GM19438 (cell line): Measurements from ENCODE around the gene FNDC10.
A peak's percentile ranks its signal among the peaks of the same experiment; 100 is the strongest.
"Not testable (repeated sequence)": the region's sequence is repeated elsewhere in the genome, so short reads cannot be mapped to it uniquely, and the experiment has no call there.

Experiments
- ATAC-seq: cut with Tn5 transposase; IDR thresholded peaks from one replicate; pipeline ENCODE4 v1.9.1; 2021; ENCODE audit warnings: low read depth; ENCODE audit not compliant: unreplicated experiment

FNDC10 gene

DNA sequence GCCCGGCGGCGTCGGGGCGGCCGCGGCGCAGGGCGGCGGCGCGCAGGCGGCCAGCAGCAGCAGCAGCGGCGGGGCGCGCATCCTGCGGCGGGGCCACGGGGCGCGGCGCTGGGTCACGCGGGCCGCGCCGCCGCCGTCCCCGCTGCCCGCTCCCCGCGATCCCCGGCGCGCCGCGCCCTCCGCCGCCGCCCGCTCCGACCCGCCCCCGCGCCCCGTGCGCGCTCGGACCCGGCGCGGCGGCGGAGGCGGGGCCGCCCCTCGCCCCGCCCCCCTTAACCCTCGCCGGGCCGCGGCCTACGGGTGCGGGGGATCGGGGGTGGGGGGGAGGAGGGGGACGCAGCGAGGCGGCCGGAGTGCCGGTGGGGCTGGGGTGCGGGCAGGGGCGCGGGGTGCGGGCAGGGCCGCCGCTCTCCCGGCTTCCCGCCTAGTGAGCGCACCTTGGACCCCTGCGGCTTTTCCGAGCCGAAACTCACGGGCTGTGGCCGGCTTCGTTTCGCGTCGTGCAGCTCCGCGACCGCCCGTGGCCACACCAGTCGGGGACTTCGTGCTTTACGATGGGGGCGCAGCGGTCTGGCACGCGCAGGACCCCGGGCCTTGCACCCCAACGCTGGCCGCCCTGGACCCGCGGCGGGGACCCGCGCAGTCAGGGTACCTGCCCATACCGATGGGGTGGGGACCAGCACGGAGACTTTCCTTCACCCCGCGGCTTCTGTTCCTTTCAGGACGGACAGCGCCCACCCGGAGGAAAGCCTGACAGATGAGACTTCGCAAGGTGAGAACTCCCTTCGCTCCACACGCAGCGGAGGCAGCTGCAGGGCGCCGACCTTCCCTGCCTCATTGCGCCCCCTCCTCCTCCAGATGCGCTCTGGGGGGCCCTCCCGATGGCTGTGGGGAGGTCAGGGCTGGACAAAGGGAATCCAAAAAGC is at the start of gene FNDC10:
FNDC10 (minus strand) TSS at position 201 of the 926 bp plus-strand sequence; CDS start at position 81, 120 bp downstream.
- no peak for ATAC-seq

GRCh38 chr1:1648265-1648664 is 48.3 kb upstream of the FNDC10 start:
- not testable (repeated sequence) for ATAC-seq

DNA sequence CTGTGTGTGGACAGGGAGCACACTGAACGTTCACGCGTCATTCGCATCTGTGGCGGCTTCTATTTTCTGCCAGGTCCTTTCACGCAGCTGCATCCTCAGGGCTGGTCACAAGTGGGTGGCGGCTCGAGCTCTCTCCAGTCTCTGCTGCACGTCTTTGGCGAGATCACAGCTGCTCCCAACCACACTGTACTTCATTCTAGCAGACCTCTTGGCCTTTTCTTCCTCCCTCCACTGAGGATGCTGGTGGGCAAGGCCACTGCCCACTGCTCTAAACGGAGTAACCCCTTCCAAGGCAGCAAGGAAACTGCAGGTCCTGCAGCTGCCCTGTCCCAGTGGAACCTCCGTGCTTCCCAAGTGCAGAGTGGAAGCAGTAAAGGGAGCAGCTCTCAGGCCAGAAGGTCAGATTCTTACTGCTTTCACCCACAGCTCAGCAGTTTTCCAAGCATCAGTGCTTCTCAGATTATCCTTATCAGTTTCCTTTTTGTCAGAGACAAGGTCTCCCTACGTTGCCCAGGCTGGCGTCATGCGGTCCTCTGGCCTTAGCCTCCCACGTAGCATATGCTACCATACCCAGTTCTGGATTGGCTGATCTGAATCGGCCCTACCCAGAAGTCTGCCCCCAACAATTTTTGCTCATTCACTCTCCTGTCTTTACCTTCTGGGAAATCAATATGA is 47.8 kb upstream of the FNDC10 start:
- not testable (repeated sequence) for ATAC-seq

DNA sequence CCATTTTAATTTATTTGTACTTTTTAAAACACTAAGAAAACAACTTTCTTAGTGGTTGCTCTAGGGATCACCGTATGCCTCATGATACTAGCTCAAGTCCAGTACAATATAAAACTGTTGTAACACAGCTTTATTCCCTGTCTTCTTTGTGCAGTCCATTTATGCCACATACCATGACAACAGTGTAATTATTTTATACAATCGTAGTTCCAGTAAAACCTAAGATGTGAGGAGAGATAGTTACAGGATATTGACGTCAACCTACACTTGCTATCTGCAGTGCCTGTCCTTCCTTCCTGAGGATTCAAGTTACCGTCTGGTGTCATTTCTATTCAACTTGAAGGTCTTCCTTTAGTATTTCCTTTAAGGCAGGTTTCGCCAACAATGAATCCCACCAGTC is 46.4 kb upstream of the FNDC10 start:
- not testable (repeated sequence) for ATAC-seq

DNA sequence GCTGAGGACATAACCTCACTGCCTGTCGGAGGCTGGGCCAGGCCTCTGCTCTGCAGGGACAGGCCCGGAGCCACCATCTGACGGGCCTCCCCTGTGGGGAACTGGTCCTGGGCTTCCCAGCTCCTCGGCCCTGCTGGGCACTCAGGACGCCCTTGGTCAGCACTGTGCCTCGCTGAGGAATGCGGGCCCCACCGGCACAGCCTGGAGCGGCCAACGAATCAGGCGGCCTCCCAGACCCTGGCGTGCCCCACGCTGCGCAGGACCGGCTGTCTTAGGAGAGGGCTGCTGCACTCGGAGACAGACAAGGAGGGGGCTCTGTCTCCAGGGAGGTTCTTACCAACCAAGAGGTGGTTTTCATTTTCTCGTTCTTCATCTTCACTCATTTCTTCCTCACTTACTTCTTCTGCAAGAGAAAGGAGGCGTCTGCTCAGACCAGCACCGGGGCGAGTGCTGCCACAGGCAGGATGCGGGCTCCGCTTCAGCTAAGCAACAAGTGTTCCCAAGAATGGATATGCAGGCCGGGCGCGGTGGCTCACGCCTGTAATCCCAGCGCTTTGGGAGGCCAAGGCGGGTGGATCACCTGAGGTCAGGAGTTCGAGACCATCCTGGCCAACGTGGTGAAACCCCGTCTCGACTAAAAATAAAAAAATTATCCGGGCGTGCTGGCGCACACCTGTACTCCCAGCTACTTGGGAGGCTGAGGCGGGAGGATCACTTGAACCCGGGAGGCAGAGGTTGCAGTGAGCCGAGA is 41.0 kb upstream of the FNDC10 start:
- ATAC-seq: not testable (repeated sequence)

GRCh38 chr1:1640081-1640480 is 40.1 kb upstream of the FNDC10 start:
- not testable (repeated sequence) for ATAC-seq

DNA sequence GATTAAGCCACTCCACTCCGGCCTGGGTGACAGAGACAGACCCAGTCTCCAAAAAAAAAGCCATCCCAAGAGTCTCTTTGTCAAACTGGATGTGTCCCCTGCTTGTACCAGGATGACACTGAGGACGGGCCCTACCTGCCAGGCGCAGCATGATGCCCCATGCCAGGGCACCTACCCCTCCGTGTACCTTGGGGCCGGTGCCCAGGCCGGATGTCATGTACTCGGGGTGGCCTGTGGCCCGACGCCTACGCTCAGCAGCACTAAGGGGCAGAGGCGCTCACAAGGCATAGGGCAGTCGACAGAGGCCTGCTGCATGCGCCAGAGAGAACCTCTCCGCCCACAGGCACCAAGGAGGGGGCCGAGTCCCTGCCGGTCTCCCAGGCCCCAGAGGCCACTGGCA is 39.4 kb upstream of the FNDC10 start:
- ATAC-seq: not testable (repeated sequence)

DNA sequence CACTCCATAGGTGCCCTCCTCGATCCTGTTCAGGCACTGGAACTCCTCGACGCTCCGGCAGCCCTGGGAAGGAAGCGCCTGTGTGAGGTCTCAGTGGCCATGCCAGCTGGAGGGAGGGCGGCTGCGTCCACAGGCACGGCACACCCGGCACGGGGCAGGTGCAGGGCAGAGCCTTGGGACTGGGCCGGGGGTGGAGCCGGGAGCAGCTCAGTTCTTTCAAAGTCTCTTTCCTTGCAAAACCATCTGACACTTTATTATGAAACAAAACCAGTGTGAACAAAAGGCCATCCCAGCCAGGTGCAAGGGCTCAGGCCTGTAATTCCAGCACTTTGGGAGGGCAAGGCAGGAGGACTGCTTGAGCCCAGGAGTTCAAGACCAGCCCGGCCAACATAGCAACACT is 38.6 kb upstream of the FNDC10 start:
- ATAC-seq: not testable (repeated sequence)

GRCh38 chr1:1637479-1637875 is 37.5 kb upstream of the FNDC10 start:
- not testable (repeated sequence) for ATAC-seq

DNA sequence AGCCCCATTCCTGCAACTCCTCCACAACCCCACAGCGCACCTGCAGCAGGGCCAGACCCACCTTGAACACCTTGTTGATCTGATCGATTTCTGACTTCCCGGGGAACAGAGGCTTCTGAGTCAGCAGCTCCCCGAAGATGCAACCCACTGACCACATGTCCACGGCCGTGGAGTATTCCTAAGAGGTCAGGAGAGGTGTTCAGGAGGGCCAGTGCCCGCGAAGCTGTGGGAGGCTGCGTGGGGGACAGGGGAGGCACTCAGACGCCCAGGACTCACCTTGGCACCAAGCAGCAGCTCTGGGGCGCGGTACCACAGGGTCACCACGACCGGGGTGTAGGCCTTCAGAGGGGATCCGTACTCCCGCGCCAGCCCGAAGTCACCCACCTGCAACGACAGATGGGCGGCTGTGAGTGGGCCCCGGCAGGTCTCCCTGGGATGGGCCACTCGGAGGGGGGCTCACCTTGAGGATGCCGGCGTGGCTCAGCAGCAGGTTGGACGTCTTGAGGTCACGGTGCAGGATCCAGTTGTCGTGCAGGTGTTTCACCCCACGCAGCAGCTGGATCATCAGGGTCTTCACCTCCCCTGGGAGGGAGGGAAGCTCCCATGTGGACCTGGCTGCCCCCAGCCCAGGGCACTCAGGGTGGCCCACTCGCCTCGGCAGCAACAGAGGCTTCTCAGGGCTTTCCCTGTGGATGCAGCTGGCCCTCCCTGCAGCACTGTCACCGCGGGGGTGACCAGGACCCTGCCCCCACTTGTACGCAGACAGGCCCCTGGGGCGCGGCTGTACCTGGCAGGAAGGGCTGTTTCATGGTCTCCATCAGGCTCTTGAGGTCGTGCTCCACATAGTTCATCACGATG is 36.9 kb upstream of the FNDC10 start:
- ATAC-seq: not testable (repeated sequence)

DNA sequence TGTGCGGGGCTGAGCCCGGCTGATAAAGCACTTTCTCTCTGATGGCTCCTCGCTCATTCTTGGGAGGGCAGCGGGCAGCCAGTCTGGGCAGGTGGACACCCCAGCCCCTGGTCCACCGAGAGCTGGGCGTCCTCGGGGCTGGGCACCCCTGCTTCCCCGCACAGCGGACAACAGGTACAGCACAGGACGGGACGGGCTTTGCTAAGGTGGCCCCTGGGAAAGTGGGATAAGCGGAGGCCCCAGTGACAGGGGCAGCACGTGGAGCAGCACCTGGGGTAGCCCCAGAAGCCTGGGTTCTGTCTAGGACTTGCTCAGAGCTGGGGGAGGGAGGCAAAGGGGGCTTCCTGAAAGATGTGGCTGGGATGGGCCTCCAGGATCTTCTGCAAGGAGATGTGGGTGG is 34.7 kb upstream of the FNDC10 start:
- ATAC-seq: not testable (repeated sequence)

DNA sequence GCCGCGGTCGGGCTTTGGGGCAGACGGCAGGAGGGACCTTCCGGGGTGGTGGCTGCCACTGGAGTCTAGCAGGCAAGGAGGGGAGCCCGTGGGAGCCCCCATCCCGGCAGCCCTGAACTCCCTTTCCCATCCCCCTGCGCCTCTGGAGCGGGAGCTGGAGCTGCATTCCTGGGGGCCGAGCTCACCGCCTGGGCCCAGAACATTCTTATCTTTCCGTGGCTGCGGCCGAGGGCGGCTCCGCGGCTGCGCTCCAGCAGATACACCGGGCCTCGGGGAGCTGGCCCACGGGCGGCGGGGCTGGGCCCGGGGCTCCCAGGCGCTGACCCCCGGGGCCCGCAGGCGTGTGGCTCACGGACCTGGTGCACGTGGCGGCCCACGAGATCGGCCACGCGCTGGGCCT is 33.5 kb upstream of the FNDC10 start:
- ATAC-seq: not testable (repeated sequence)

DNA sequence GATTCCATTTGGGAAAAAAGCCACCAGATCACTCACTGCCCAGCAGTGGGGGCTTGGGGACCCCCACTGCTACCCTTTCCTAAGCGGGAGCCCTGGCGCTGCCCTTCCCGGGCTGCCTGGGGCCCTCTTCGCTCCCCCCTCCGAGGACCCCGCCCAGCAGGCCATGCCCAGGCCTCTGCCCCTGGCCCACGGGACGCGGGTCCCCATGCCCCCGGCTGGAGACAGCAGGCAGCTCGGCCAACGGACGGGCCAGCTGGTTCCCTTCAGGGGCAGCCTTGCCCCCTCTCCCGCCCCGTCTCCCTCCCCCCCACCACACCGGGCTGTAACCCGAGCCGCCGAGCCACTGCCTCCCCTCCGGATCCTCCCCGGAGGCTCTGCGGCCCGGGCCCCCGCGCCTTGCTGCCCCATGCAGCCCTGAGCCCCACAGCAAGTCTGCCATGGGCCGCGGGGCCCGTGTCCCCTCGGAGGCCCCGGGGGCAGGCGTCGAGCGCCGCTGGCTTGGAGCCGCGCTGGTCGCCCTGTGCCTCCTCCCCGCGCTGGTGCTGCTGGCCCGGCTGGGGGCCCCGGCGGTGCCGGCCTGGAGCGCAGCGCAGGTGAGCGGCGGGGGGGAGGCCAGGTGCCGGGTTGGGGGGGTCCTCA is 32.0 kb upstream of the FNDC10 start, which contains the start of gene MMP23B:
MMP23B (plus strand) TSS at position 392 of the 639 bp plus-strand sequence; CDS start at position 438, 46 bp downstream.
- ATAC-seq: no peak

DNA sequence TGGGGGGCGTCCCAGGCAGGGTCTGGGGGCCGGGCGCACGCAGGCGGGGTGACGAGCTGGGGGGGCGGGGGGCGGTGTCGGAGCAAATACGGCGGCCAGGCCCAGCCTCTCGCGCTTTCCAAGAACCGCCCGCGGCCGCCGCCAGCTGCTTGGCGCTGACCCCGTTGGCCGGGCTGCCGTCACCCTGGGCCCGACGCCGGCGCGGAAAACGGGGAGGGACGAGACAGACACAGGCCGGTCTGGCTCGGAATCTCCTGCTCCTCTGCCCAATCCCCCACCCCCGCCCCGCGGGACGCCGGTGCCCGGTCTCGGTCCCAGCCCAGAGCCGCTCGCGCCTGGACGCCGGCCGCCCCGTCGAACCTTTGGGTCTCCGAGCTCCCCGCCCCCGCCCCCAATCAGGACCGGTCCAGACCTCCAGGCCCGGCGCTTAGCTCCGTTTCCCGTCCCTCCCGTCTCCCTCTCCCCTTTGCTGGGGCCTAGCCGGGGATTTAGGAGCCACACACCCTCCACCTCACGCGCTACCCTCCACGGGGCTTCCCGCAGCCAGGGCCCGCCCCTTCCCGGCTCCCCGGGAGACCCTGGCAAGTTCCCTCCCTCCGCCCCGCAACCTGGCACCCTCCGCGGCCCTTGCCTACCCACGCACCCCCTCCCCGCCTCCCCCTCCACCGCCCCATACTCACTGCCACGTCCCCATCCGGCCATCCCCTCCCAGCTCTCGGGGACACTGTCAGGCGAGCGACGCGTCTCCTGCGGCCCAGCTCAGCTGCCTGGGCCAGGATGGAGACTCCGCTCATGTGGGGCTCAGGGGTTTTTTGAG is 31.2 kb upstream of the FNDC10 start:
- no peak for ATAC-seq

DNA sequence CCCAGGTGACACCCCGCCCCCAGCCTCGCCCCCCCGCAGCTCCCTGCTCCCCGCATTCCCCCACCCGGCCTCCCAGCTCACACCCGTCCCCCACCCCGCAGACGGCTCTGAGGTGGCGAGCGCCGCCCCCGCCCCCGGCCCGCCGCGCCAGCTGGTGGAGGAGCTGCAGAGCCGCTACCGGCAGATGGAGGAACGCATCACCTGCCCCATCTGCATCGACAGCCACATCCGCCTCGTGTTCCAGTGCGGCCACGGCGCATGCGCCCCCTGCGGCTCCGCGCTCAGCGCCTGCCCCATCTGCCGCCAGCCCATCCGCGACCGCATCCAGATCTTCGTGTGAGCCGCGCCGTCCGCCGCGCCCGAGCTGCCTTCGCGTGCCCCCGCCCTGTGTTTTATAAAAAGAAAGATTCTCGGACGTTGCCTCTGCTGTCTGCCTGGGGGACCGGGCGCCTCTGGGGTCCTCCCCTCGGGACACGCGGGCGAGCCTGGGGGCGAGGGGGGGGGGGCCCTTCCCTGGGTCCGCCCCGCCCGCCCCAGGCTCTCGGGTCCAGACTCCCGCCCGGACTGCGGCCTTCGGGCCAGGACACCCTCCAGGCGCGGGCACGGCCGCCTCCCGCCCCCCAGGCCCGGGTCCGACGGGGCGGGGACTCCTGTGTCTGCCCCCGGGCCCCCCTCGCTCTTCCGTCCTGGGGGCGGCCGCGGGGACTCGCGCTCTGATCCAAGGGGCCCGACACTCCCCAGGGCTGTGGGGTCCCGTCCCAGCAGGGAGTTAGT is 30.4 kb upstream of the FNDC10 start:
- ATAC-seq: peak; percentile 53

DNA sequence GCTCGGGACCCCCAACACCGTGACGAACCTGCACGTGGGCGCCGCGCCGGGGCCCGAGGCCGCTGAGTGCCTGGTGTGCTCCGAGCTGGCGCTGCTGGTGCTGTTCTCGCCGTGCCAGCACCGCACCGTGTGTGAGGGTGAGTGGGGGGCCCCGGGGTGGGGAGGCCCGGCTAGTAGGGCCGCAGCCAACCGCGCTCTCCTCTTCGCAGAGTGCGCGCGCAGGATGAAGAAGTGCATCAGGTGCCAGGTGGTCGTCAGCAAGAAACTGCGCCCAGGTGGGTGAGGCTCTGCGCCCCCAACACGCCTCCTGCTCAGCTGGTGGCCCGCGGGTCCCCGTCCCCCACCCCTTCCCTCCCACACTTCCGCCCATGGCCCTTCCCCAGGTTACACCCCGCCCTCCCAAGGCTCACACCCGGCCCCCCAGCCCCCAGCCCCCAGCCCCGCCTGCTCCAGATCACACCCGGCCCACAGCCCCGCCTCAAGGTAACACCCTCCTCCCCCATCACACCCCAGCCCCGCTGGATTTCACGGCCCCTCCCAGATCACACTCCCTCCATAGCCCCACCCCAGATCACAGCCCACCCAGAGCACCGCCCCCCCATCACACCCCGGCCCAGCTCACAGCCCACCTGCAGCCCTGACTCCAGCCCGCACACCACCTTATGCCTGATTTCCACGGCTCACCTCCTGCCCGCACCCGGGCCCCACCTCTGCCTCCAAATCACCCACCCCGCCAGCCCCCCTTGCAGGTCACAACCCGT is 29.7 kb upstream of the FNDC10 start:
- no peak for ATAC-seq
